Muscle of arm (tissue), 12 donors: ENCODE measurements around the gene CBX1. TPM values are rescaled to one million over a fixed set of nuclear protein-coding genes. Genes with fewer than 3 reads are reported as not detected.
"Not testable (repeated sequence)": the region's sequence is repeated elsewhere in the genome, so short reads cannot be mapped to it uniquely, and the experiment has no call there.

Experiments used
- DNase-seq: peaks from one replicate; pipeline ENCODE4 v3.0.0-alpha.2; 2013
- polyA plus RNA-seq, 12 donors: library from polyadenylated mRNA; unstranded; fragments of 120-200 nt; gene quantifications; one replicate each; pipeline ENCODE4 v1.2.1, GENCODE V29; 2013; ENCODE audit not compliant: insufficient read length in 12 of 12

The CBX1 gene
- polyA plus RNA-seq, 12 donors: 76.0 to 134 (median 85.3) TPM; not detected in 1

GRCh38 chr17:48053758-48054237 is 47.5 kb downstream of the CBX1 start:
- DNase-seq: no peak

- DNase-seq: no peak
These were observed 48.1 kb downstream of the CBX1 start for GRCh38 chr17:48052956-48053757.

GRCh38 chr17:48051706-48052486 is 49.4 kb downstream of the CBX1 start:
- DNase-seq: peak; percentile 83

- DNase-seq: no peak
These were observed 50.0 kb downstream of the CBX1 start for GRCh38 chr17:48051283-48051682.

- DNase-seq: peak; percentile 77
These were observed 52.7 kb downstream of the CBX1 start for GRCh38 chr17:48048384-48049126.

GRCh38 chr17:48047741-48048383 is 53.4 kb downstream of the CBX1 start, which contains the start of gene NFE2L1:
Gene NFE2L1, plus strand, starts transcription at chr17:48048359. Its CDS starts 2,760 bp downstream, at chr17:48051119.
- peak; percentile 99 for DNase-seq

GRCh38 chr17:48047113-48047740 is 54.1 kb downstream of the CBX1 start:
- DNase-seq: no peak

- DNase-seq: no peak
These were observed 55.0 kb downstream of the CBX1 start for GRCh38 chr17:48046296-48046695.

GRCh38 chr17:48045316-48046001 is 55.8 kb downstream of the CBX1 start:
- peak; percentile 52 for DNase-seq

- no peak for DNase-seq
These were observed 56.4 kb downstream of the CBX1 start for GRCh38 chr17:48044851-48045250.

- no peak for DNase-seq
These were observed 58.1 kb downstream of the CBX1 start for GRCh38 chr17:48043176-48043575.

GRCh38 chr17:48038687-48039086 is 62.6 kb downstream of the CBX1 start:
- DNase-seq: no peak

GRCh38 chr17:48037838-48038323 is 63.4 kb downstream of the CBX1 start:
- no peak for DNase-seq

- no peak for DNase-seq
These were observed 64.0 kb downstream of the CBX1 start, which contains the start of gene COPZ2 for GRCh38 chr17:48037036-48037837. Gene COPZ2, minus strand, starts transcription at chr17:48037797. Its CDS starts 20 bp downstream, at chr17:48037777.

GRCh38 chr17:48036693-48037035 is 64.6 kb downstream of the CBX1 start:
- no peak for DNase-seq

- DNase-seq: not testable (repeated sequence)
These were observed 66.5 kb downstream of the CBX1 start for GRCh38 chr17:48034734-48035133.

GRCh38 chr17:48031966-48032365 is 69.3 kb downstream of the CBX1 start:
- no peak for DNase-seq

- peak; percentile 61 for DNase-seq
These were observed 70.7 kb downstream of the CBX1 start for GRCh38 chr17:48030531-48030930.

GRCh38 chr17:48028736-48029135 is 72.5 kb downstream of the CBX1 start:
- no peak for DNase-seq
